Gastroesophageal sphincter (tissue), 3 donors: ENCODE data around the gene P3H2.

Source experiments
- EP300 ChIP-seq: sonication (generic); formaldehyde crosslinking; IDR thresholded peaks from one replicate; pipeline ENCODE4 v1.6.1; 2017; ENCODE audit warnings: antibody characterized with exemption, mild to moderate bottlenecking
- POLR2A ChIP-seq, 2 donors: fragments of 450-650 bp; IDR thresholded peaks; one replicate each; pipeline ENCODE4 v1.6.1; 2017; ENCODE audit warnings: antibody characterized with exemption in 2 of 2, mild to moderate bottlenecking in 2 of 2, moderate library complexity in 1 of 2
- TF ChIP-seq, protein P1 (sequence below), 4 experiments: fragments of 200-600 bp in 2 of 4; fragments of 450-650 bp in 2 of 4; sonication (generic) in 1 of 4; IDR thresholded peaks; one replicate each; pipeline ENCODE4 v1.5.1; 2017 to 2019; ENCODE audit warnings: antibody characterized with exemption in 4 of 4, mild to moderate bottlenecking in 2 of 4, moderate library complexity in 2 of 4

DNA sequence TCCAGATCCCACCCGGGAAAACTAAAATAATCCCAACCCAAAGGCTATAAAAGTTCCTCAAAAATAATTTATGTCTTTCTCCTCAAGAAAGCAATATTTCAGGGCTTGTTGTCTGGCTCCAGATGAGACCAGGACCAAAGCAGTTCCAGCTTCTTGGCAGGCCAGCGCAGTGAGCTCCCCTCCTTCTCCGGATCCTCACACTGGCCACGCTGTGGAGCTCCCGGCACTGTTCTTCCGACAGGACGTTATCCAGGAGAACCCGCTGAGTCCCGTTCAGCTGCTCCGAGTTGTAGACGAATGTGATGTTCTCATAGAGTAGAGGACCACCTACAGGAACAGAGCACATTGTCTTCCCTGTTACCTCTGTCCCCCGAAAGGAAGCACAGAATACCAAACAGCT, 146.3 kb downstream of the P3H2 start:
- TF ChIP-seq, protein P1, sequence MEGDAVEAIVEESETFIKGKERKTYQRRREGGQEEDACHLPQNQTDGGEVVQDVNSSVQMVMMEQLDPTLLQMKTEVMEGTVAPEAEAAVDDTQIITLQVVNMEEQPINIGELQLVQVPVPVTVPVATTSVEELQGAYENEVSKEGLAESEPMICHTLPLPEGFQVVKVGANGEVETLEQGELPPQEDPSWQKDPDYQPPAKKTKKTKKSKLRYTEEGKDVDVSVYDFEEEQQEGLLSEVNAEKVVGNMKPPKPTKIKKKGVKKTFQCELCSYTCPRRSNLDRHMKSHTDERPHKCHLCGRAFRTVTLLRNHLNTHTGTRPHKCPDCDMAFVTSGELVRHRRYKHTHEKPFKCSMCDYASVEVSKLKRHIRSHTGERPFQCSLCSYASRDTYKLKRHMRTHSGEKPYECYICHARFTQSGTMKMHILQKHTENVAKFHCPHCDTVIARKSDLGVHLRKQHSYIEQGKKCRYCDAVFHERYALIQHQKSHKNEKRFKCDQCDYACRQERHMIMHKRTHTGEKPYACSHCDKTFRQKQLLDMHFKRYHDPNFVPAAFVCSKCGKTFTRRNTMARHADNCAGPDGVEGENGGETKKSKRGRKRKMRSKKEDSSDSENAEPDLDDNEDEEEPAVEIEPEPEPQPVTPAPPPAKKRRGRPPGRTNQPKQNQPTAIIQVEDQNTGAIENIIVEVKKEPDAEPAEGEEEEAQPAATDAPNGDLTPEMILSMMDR (IDR thresholded peaks at IDR 0.05): no peak
- no peak for TF ChIP-seq EP300
- no peak for TF ChIP-seq POLR2A (IDR thresholded peaks at IDR 0.05)
